K562 treated with DMSO at 1 percent for 48 hours (cell line): ENCODE data around the gene KLHL13. TPM values are rescaled to one million over a fixed set of nuclear protein-coding genes. Genes with fewer than 3 reads are reported as not detected.

Experiments used
- total RNA-seq: library from RNA; unstranded; fragments of 300-600 nt; gene quantifications from 2 replicates; pipeline ENCODE4 v1.2.3, GENCODE V29; 2022; ENCODE audit warnings: low replicate concordance; ENCODE audit errors: extremely low read depth

KLHL13 gene, protein sequence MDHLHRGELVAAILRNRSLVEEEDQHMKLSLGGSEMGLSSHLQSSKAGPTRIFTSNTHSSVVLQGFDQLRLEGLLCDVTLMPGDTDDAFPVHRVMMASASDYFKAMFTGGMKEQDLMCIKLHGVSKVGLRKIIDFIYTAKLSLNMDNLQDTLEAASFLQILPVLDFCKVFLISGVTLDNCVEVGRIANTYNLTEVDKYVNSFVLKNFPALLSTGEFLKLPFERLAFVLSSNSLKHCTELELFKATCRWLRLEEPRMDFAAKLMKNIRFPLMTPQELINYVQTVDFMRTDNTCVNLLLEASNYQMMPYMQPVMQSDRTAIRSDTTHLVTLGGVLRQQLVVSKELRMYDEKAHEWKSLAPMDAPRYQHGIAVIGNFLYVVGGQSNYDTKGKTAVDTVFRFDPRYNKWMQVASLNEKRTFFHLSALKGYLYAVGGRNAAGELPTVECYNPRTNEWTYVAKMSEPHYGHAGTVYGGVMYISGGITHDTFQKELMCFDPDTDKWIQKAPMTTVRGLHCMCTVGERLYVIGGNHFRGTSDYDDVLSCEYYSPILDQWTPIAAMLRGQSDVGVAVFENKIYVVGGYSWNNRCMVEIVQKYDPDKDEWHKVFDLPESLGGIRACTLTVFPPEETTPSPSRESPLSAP
- not detected in 2 replicates for total RNA-seq

DNA sequence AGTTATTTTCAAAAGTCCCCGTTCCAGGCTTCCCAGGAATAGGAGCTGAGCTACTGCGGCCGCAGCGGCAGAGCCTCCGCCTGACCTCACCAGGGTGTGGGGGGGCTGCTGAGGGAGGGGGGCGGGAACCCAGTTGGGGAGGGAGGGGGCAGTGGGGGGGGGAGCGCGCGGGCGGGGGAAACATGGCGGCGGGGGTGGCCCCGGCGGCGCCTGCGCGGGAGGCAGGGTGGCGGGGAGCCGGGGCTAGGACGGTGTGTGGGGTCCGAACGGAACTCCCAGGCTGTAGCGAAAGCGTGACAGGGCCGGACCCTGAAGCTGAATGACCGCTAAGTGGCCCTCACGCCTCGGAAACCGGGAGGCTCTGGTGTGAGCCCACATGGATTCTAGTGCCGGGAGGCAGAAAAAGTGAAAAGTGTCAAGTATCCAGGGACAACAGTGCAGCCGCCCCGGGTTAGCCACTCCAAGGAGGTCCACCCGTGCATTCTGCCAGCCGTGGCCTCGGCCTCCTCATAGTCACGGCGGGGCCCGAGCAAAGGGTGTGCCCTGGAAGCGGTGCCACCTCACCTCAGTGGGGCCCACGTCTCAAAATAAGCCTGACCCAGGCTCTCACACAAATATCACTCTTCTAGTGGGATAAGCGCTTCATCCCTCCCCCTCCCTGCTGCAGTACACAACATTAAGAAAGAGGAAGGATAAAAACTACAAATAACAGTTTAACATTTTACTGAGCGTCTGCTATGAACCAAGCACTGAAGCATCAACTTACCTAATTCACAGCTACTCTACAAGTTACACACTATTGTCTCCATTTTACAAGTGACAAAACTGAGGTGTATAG lies at the start of gene KLHL13:
KLHL13 (minus strand) TSS at position 98 of the 838 bp plus-strand sequence. CDS start 88,337 bp downstream, outside the sequence.

Other genes with a start within 250 kb of the KLHL13 start
- not detected in 2 replicates for gene WDR44, start 229.3 kb upstream of the KLHL13 start, total RNA-seq